ENCODE data around the gene TAF8.

The TAF8 gene

GRCh38 chr6:42105156-42105648 is 54.9 kb downstream of the TAF8 start:
- Histone ChIP-seq H3K36me3 (ENCODE audit: insufficient read depth, low read length) (peaks cover 3% of the 10 kb centered on the region; the same call in 1 of the 2 replicates), H3K9me3 (ENCODE audit: control insufficient read depth, insufficient read depth, low read length) (no peaks in the 10 kb centered on the region)

GRCh38 chr6:42105709-42106108 is 55.4 kb downstream of the TAF8 start:
- Histone ChIP-seq H3K4me1 (ENCODE audit: insufficient read depth, low read length) (no peaks in the 10 kb centered on the region; the same call in 1 of the 2 replicates), H3K9ac (ENCODE audit: low read depth, low read length) (no peak overlapping the region), H3K36me3 (ENCODE audit: insufficient read depth, low read length) (peaks cover 3% of the 10 kb centered on the region; the same call in 1 of the 2 replicates), H3K9me3 (ENCODE audit: control insufficient read depth, insufficient read depth, low read length) (no peaks in the 10 kb centered on the region)

More at GRCh38 chr6:42105156-42105648, 54.9 kb downstream of the TAF8 start:
- H3K9ac ChIP-seq (ENCODE audit: low read depth, low read length), result peak overlapping the region; percentile 66; the same call in 1 of the 2 replicates
- H3K4me1 ChIP-seq (ENCODE audit: insufficient read depth, low read length), result peaks cover 2% of the 10 kb centered on the region; the same call in 1 of the 2 replicates

- Histone ChIP-seq H3K9me3 (ENCODE audit: control insufficient read depth, insufficient read depth, low read length) (no peaks in the 10 kb centered on the region), H3K4me1 (ENCODE audit: insufficient read depth, low read length) (no peaks in the 10 kb centered on the region), H3K9ac (ENCODE audit: low read depth, low read length) (no peak overlapping the region), H3K36me3 (ENCODE audit: insufficient read depth, low read length) (peaks cover 3% of the 10 kb centered on the region; the same call in 1 of the 2 replicates)
Observed at GRCh38 chr6:42106112-42107023, 56.0 kb downstream of the TAF8 start.

GRCh38 chr6:42108071-42108470 is 57.7 kb downstream of the TAF8 start:
- no peaks in the 10 kb centered on the region for H3K4me1 ChIP-seq (ENCODE audit: insufficient read depth, low read length)
- no peak overlapping the region for H3K9ac ChIP-seq (ENCODE audit: low read depth, low read length)
- no peaks in the 10 kb centered on the region for H3K9me3 ChIP-seq (ENCODE audit: control insufficient read depth, insufficient read depth, low read length)
- H3K36me3 ChIP-seq (ENCODE audit: insufficient read depth, low read length), result peaks cover 3% of the 10 kb centered on the region; the same call in 1 of the 2 replicates

- Histone ChIP-seq H3K9ac (ENCODE audit: low read depth, low read length) (no peak overlapping the region), H3K4me1 (ENCODE audit: insufficient read depth, low read length) (no peaks in the 10 kb centered on the region), H3K9me3 (ENCODE audit: control insufficient read depth, insufficient read depth, low read length) (no peaks in the 10 kb centered on the region), H3K36me3 (ENCODE audit: insufficient read depth, low read length) (peaks cover 3% of the 10 kb centered on the region; the same call in 1 of the 2 replicates)
Observed at GRCh38 chr6:42110683-42111082, 60.4 kb downstream of the TAF8 start.

GRCh38 chr6:42112351-42112750 is 62.0 kb downstream of the TAF8 start:
- H3K36me3 ChIP-seq (ENCODE audit: insufficient read depth, low read length), result no peaks in the 10 kb centered on the region; the same call in 1 of the 2 replicates
- H3K9ac ChIP-seq (ENCODE audit: low read depth, low read length), result no peak overlapping the region
- H3K4me1 ChIP-seq (ENCODE audit: insufficient read depth, low read length), result no peaks in the 10 kb centered on the region
- no peaks in the 10 kb centered on the region for H3K9me3 ChIP-seq (ENCODE audit: control insufficient read depth, insufficient read depth, low read length)

- H3K9me3 ChIP-seq (ENCODE audit: control insufficient read depth, insufficient read depth, low read length), result no peaks in the 10 kb centered on the region
Observed at GRCh38 chr6:42113936-42114636, 63.8 kb downstream of the TAF8 start.

GRCh38 chr6:42117843-42118161 is 67.5 kb downstream of the TAF8 start:
- H3K36me3 ChIP-seq (ENCODE audit: insufficient read depth, low read length), result peaks cover 4% of the 10 kb centered on the region; the same call in 1 of the 2 replicates
- H3K9me3 ChIP-seq (ENCODE audit: control insufficient read depth, insufficient read depth, low read length), result no peaks in the 10 kb centered on the region
- H3K9ac ChIP-seq (ENCODE audit: low read depth, low read length), result no peak overlapping the region
- no peaks in the 10 kb centered on the region for H3K4me1 ChIP-seq (ENCODE audit: insufficient read depth, low read length)

More at GRCh38 chr6:42113936-42114636, 63.8 kb downstream of the TAF8 start:
- Histone ChIP-seq H3K4me1 (ENCODE audit: insufficient read depth, low read length) (no peaks in the 10 kb centered on the region), H3K9ac (ENCODE audit: low read depth, low read length) (no peak overlapping the region), H3K36me3 (ENCODE audit: insufficient read depth, low read length) (no peaks in the 10 kb centered on the region; the same call in 1 of the 2 replicates)

- H3K4me1 ChIP-seq (ENCODE audit: insufficient read depth, low read length), result no peaks in the 10 kb centered on the region
- H3K9me3 ChIP-seq (ENCODE audit: control insufficient read depth, insufficient read depth, low read length), result no peaks in the 10 kb centered on the region
- H3K36me3 ChIP-seq (ENCODE audit: insufficient read depth, low read length), result peaks cover 4% of the 10 kb centered on the region; the same call in 1 of the 2 replicates
- no peak overlapping the region for H3K9ac ChIP-seq (ENCODE audit: low read depth, low read length)
Observed at GRCh38 chr6:42118162-42119001, 68.1 kb downstream of the TAF8 start.

- Histone ChIP-seq H3K4me1 (ENCODE audit: insufficient read depth, low read length) (no peaks in the 10 kb centered on the region), H3K9me3 (ENCODE audit: control insufficient read depth, insufficient read depth, low read length) (no peaks in the 10 kb centered on the region), H3K36me3 (ENCODE audit: insufficient read depth, low read length) (peaks cover 7% of the 10 kb centered on the region; the same call in 1 of the 2 replicates), H3K9ac (ENCODE audit: low read depth, low read length) (no peak overlapping the region)
Observed at GRCh38 chr6:42120895-42121865, 70.9 kb downstream of the TAF8 start.

GRCh38 chr6:42123379-42124103 is 73.2 kb downstream of the TAF8 start:
- no peak overlapping the region for H3K9ac ChIP-seq (ENCODE audit: low read depth, low read length)
- peaks cover 12% of the 10 kb centered on the region for H3K36me3 ChIP-seq (ENCODE audit: insufficient read depth, low read length)
- H3K9me3 ChIP-seq (ENCODE audit: control insufficient read depth, insufficient read depth, low read length), result no peaks in the 10 kb centered on the region
- H3K4me1 ChIP-seq (ENCODE audit: insufficient read depth, low read length), result no peaks in the 10 kb centered on the region

- Histone ChIP-seq H3K4me1 (ENCODE audit: insufficient read depth, low read length) (no peaks in the 10 kb centered on the region), H3K9me3 (ENCODE audit: control insufficient read depth, insufficient read depth, low read length) (no peaks in the 10 kb centered on the region), H3K9ac (ENCODE audit: low read depth, low read length) (no peak overlapping the region), H3K36me3 (ENCODE audit: insufficient read depth, low read length) (peaks cover 16% of the 10 kb centered on the region)
Observed at GRCh38 chr6:42124223-42124836, 74.0 kb downstream of the TAF8 start.

All from ES-I3 (cell line).